OCI-LY1 (cell line): Measurements from ENCODE around the gene USP14.

Experiments
- EZH2 ChIP-seq: fragments of 200-600 bp; sonication (generic), shearing (Covaris generic); IDR thresholded peaks from 2 replicates; pipeline ENCODE4 v1.8.0; 2017; ENCODE audit warnings: borderline replicate concordance, mixed run types, mild to moderate bottlenecking, antibody characterized with exemption, low read length, moderate library complexity, mixed read lengths
- TF ChIP-seq, protein P1 (sequence below): fragments of 200-600 bp; sonication (generic), shearing (Covaris generic); IDR thresholded peaks from 2 replicates; pipeline ENCODE4 v1.5.1; 2017; ENCODE audit warnings: mild to moderate bottlenecking, antibody characterized with exemption, low read length, moderate library complexity, mixed read lengths

DNA sequence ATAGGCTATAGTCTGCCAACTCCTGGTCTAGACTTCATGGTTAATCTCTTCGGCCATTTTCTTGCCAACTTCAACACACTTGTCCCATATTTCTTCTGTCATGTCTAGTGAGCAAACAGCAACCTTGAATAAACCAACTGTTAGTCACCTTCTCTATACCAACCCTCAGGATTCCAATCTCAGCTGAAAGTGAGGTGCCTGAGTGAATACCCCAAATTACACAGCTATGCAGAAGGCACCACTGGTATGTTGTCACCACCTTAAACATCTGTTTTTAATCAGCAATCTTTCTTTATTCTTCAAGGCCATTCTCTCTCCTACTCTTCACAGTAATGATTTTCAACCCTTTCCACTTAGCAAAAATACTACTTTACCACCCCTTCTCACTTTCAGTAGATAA is 70.2 kb downstream of the USP14 start:
- TF ChIP-seq, protein P1, sequence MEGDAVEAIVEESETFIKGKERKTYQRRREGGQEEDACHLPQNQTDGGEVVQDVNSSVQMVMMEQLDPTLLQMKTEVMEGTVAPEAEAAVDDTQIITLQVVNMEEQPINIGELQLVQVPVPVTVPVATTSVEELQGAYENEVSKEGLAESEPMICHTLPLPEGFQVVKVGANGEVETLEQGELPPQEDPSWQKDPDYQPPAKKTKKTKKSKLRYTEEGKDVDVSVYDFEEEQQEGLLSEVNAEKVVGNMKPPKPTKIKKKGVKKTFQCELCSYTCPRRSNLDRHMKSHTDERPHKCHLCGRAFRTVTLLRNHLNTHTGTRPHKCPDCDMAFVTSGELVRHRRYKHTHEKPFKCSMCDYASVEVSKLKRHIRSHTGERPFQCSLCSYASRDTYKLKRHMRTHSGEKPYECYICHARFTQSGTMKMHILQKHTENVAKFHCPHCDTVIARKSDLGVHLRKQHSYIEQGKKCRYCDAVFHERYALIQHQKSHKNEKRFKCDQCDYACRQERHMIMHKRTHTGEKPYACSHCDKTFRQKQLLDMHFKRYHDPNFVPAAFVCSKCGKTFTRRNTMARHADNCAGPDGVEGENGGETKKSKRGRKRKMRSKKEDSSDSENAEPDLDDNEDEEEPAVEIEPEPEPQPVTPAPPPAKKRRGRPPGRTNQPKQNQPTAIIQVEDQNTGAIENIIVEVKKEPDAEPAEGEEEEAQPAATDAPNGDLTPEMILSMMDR, result no peak
- no peak for TF ChIP-seq EZH2
